ENCODE data around the gene SCLY.

DNA sequence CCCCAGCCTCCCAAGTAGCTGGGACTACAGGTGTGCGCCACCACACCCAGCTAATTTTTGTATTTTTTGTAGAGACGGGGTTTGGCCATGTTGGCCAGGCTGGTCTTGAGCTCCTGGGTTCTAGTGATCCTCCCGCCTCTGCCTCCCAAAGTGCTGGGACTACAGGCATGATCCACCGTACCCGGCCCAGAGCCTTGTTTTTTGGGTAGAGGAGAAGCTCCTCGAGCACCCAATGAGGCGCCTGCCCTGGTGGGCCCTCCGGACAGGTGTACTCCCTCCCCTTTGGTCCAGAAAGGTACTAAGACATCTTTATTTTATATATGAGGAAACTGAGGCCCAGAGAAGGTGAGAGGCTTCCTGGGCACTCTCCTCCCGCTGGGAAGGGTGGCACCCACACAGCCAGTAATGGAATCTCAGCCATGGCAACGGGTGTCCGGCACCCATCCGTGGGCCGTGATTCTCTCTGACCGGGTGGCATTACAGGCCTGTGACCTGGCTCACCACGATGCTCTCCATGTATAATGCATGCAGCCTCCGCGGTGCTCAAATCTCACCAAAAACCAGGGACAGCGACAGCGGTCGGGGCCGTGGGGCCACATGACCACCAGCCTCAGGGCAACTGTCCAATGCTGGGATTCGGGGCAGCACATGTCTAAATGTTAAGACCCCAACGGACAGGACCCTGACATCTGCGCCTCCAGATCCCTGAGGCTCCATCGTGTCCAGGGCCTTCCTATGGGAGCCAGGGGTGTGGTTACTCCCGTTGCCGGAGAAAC is 60.9 kb downstream of the SCLY start:
- TF ChIP-seq, protein P1, sequence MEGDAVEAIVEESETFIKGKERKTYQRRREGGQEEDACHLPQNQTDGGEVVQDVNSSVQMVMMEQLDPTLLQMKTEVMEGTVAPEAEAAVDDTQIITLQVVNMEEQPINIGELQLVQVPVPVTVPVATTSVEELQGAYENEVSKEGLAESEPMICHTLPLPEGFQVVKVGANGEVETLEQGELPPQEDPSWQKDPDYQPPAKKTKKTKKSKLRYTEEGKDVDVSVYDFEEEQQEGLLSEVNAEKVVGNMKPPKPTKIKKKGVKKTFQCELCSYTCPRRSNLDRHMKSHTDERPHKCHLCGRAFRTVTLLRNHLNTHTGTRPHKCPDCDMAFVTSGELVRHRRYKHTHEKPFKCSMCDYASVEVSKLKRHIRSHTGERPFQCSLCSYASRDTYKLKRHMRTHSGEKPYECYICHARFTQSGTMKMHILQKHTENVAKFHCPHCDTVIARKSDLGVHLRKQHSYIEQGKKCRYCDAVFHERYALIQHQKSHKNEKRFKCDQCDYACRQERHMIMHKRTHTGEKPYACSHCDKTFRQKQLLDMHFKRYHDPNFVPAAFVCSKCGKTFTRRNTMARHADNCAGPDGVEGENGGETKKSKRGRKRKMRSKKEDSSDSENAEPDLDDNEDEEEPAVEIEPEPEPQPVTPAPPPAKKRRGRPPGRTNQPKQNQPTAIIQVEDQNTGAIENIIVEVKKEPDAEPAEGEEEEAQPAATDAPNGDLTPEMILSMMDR (conservative IDR thresholded peaks at IDR 0.05; ENCODE audit: low read length) = no peak
- TF ChIP-seq EZH2phosphoT487 (IDR thresholded peaks at IDR 0.05; ENCODE audit: borderline replicate concordance) = no peak
